Measurements from ENCODE around the gene SLC44A1.

The SLC44A1 gene

GRCh38 chr9:105341434-105342146 is 97.1 kb downstream of the SLC44A1 start:
- no peak for DNase-seq

GRCh38 chr9:105342147-105342505 is 97.7 kb downstream of the SLC44A1 start:
- DNase-seq: no peak

DNA sequence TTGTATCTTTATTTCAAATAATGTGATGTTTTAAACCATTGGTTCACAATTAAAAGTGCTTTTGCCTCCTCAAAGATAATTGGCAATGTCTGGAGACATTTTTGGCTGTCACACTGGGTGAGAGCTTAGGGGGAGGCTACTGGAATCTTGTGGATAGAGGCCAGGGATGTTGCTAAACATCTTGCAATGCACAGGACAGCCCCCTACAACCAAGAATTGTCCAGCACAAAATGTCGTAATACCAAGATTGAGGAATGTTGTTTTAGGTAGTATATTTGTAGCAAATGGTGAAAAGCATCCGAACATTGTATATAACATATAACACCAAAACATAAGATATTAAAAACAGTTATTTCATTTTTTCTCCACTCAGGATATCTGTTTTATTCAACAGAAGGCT is 99.8 kb downstream of the SLC44A1 start:
- DNase-seq: no peak

- no peak for DNase-seq
These were observed 101.2 kb downstream of the SLC44A1 start for GRCh38 chr9:105345626-105346025.

DNA sequence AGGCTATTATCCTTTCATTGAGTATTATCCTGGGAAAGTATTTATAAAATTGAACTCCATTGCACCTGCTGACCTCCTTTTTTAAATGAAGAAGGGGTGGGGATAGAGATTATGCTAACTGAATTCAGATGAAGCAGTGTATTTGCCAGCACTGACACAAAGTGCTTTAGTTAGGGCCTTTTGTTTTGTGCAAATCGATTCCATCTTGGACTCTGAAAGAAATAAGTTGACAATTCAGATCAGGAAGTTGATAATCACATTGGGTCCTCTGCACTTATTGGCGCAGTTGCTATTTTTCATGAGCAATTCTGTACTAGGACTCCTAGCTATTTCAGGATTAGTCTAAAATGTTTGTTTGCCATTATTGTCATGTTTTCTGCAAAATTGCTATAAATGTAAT is 101.8 kb downstream of the SLC44A1 start:
- DNase-seq: peak; percentile 2

DNA sequence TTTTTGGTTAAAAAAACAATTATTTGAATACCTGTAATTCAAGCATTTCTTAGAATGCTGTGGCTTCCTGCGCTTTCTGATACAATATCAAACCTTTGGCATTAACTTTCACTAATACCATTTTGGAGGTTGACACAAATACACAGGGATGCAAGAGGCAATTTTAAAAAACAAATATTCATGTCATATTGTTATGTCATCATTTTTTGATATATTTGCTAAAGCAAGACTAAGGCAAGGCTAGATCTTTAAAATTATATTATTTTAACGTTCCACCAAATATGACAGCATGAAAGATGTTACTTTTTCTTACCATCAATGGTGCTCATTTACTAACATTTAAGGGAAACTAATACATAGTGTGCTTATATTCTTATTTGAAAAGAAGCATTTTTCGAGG is 110.0 kb downstream of the SLC44A1 start:
- no peak for DNase-seq

DNA sequence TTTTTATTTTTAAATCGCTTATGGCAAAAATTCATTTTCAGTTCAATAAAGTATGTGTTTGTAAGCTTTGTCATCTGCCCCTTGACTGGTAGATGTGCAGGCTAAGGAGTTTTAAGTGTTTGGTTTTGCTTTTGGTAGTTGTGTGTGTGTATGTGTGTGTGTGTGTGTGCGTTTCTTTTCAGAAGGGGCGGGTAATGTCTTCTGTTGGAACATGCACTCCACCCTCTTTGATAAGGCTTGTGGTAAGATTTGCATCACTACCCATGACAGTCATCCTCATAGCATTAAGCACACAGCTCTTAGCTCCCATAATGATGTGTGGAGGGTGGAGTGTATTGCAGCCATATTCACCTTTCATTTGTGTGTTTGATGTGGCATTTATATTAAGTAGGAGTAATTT is 111.3 kb downstream of the SLC44A1 start:
- no peak for DNase-seq

GRCh38 chr9:105357937-105358336 is 113.5 kb downstream of the SLC44A1 start:
- no peak for DNase-seq

DNA sequence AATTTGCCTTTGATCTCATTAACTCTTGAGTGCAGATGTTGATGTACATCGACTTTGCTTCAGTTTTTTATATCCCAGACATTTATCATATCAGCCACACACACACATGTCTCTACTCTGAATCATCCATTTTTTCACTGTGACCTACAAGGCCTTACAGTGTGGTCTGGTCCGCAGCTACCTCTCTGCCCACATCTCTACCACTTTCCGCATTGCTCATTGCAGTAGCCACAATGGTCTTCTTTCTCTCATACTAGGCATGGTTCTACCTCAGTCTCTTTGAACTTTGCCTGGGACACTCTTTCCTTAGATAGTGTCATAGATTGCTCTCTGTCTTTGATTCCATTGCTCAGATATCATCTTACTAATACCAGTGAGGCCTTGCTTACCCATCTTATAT is 115.4 kb downstream of the SLC44A1 start:
- DNase-seq: no peak

GRCh38 chr9:105360344-105360743 is 115.9 kb downstream of the SLC44A1 start:
- no peak for DNase-seq

GRCh38 chr9:105361873-105362272 is 117.4 kb downstream of the SLC44A1 start:
- no peak for DNase-seq

- DNase-seq: no peak
These were observed 118.0 kb downstream of the SLC44A1 start for GRCh38 chr9:105362470-105362869.

GRCh38 chr9:105363837-105364236 is 119.4 kb downstream of the SLC44A1 start:
- DNase-seq: no peak

GRCh38 chr9:105369911-105370310 is 125.5 kb downstream of the SLC44A1 start:
- DNase-seq: no peak

DNA sequence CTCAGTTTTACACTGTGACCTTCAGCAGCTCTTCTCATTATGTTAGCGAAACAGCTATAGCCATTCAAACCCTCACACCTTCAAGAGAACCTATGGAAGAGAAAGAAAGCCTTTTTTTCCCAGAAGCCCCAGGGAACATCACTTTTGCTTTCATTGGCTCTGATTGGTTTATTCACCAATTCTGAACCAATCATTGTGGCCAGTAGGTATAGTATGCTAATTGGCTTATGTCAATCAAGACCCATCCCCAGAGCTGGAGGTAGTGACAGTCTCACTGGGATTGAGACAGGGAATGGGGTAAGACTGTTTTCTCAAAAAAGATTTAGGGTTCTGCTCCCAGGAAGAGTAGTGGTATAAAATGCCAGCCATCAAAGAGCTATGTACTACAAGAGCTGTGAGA is 129.3 kb downstream of the SLC44A1 start:
- no peak for DNase-seq

- DNase-seq: no peak
These were observed 130.9 kb downstream of the SLC44A1 start for GRCh38 chr9:105375323-105375722.

- no peak for DNase-seq
These were observed 132.4 kb downstream of the SLC44A1 start for GRCh38 chr9:105376893-105377292.

DNA sequence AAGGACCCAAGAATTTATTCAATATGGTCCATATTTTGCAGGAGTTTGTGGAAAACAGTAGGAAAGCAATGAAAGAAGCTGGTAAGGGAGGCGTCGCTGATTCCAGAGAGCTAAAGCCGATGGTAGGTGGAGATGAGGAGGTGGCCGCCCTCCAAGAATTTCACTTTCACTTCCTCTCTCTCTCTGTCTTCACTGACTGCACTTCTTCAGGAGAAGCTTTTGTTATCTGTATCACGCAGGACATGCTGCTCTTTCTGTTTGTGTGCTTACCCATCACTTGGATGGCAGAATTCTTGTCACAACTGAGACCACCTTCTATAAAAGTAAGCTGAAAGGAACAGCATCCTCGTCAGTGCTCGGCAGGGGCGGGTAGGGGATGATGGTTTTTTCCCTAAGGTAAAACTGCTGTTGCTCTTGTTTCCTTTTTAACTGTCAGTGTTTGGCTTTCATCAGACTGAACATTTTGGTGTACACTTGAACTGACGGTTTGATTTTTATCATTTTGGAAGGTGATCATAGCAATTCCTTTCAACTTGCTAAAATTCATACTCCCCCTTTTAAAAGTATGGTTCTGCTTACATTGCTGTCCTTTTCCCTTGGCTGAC is 141.0 kb downstream of the SLC44A1 start:
- no peak for DNase-seq

DNA sequence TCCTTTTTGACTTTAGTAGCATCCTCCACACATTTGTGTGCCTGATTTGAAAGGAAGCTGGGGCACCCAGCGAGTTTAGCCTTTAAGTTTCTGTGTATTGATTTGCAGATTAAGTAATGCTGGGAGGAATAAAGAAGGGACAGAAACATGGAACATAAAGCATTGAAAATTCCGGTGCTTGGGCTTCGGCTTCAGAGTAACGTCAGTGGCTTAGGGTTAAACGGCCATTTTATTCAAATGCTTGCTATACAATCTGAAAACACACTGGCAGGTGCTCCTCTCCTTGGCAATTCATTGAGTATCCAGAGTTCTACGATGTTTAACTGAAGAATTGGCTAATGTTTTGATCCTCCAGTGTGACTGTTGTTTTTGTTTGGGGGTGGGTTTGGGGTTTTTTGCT is 145.3 kb downstream of the SLC44A1 start:
- DNase-seq: no peak

DNA sequence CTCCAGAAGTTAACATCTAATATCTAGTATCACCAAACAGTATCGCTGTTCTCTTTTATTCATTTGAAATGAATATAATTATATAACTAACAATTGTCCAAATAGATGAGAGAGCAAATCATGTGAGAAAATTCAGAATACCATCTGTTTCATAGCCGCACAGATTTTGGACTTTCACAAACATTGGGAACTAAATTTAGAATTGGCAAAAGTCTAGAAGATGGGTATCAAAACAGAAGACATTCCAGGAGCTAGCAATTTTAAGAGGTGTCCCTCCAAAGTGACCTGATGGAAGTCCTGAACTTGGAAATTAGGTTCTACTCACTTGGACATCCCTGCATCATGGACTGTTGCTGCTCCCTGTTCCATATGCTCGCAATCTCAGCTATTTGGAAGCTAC is 146.4 kb downstream of the SLC44A1 start:
- DNase-seq: no peak

GRCh38 chr9:105391288-105391687 is 146.8 kb downstream of the SLC44A1 start:
- no peak for DNase-seq

- DNase-seq: peak; percentile 61
These were observed 148.1 kb downstream of the SLC44A1 start for GRCh38 chr9:105392531-105392930.

DNA sequence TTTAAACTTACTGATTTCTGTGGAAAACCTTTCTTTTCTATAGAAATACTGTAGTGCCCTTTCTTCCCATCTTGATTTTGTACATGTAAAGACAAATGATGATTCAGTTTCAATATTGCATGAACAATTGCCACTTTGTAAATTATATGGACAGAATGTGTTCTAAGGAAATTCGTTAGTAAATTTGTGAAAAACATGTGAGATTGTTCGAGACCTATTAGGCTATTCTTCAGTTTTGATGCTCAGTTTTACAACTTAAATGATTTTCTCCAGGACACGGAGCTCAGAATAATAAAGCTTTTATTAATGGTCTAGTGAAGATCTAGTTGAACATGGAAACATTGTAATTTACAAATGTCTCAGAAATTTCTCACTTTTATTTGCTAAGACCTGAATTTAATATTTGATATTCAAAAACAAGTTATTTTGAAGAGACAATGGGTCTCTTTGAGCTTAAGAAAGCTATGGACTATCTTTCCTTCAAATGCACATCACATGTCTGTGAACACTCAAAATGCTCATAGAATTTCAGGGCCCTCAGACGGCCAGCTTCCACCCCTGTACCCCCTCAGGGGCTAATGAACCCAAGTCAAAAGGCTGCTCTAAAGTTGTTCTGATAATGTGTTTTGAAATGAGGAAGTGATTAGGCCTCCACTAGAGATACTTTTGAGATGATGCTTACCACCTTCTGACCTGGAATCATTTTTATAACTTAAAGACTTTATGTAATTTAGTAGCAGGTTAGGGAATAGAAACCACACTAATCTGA is 149.3 kb downstream of the SLC44A1 start:
- DNase-seq: no peak

- DNase-seq: no peak
These were observed 152.0 kb downstream of the SLC44A1 start for GRCh38 chr9:105396441-105396840.
